ENCODE data around the gene SLC12A5. TPM values are rescaled to one million over a fixed set of nuclear protein-coding genes. Genes with fewer than 3 reads are reported as not detected.

Gene SLC12A5
- total RNA-seq, 1 donor from 2014 or later: 0.70 TPM

- intact Hi-C loops (cut with micrococcal nuclease): no loop called here
Observed at GRCh38 chr20:46051556-46052308, 22.7 kb downstream of the SLC12A5 start.

GRCh38 chr20:46053416-46053815 lies 24.4 kb downstream of the SLC12A5 start:
- intact Hi-C loops (cut with micrococcal nuclease): no loop called here

DNA sequence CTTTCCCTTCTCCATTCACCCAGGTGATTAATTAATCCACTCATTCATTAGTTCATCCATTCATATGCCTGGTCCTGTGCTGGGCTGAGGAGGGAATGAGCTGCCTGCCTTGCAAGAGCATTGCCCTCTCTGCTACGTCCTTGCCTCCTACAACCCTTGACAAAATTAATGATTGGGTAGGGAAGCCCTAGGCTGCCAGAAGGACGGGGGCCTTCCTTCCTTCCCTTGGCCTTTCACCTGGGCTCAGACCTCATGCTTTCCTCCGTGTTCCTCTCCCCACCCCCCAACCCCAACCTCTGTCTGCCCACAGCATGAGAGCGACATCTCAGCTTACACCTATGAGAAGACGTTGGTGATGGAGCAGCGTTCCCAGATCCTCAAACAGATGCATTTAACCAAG lies 25.6 kb downstream of the SLC12A5 start:
- intact Hi-C loops (cut with micrococcal nuclease): no loop called here

GRCh38 chr20:46055269-46055668 lies 26.3 kb downstream of the SLC12A5 start:
- intact Hi-C loops (cut with micrococcal nuclease): no loop called here

- intact Hi-C loops (cut with micrococcal nuclease): no loop called here
Observed at GRCh38 chr20:46056027-46056833, 27.2 kb downstream of the SLC12A5 start.

- intact Hi-C loops (cut with micrococcal nuclease): no loop called here
Observed at GRCh38 chr20:46056970-46057855, 28.2 kb downstream of the SLC12A5 start.

DNA sequence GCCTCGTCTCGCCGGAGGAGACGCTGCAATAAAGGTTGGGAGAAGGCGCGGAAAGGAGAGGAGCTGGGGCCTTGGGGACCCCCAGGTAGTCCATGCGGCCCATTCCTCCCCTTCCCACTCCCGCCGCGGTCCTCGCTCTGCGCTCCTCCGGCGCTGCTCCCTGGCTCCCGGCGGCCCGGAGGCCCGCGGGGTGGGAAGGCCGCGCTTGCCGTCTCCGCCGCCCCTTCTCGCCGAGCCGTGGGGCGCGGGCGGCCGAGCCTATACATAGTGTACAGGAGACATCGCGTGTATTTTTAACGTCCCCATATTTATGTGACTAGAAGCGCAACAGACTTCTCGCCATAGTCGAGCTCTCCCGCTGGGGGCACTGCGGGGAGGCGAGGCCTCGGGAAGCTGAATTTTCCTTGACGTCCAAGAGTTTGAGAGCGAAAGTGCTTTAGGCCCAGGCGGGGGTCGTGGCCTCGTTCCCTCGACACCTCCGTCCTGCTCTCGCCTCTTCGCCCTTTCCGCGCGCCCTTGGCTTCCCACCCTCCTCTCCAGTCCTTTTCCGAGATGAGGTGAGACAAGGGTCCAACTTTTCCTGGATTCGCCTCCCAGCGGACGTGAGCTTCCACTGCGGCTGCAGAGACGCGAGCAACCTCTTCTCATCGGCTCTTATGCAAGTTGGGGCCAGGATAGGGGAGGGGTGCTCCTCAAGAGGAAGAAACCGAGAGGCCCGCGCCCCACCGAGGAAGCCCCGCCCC lies 29.0 kb downstream of the SLC12A5 start:
- intact Hi-C loops (cut with micrococcal nuclease): no loop called here

DNA sequence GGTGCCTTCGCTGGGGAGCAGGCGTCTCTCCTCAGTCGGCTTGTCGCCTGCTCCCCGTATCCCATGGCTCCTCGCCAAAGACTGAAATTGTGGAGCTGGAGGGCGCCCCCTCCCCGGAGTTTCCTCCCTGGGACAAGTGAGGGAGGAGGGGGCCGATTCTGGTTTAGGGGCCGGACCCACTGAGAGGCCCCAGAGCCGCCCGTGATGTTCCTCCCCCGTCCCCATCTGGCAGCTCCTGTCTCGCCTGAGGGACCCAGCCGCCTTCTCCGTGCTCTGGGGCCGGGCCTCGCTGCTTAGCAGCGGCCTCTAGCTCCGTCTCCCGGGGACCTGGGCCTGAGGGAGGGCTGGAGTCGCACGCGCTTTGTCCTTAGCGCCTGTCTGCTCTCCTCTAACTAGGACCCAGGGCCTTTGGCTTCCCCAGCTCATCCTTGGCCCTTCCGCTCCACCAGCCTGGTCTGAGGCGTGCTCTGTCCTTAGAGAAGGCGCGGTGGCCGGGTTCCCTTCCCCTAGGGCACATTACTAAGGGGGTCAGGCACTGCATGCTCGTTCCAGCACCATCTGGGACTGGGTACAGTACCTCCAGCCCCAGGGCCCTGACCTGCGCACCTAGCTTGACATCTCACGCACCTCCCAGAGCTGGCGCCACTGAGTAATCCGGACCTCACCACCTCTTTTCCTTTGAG lies 29.7 kb downstream of the SLC12A5 start:
- intact Hi-C loops (cut with micrococcal nuclease): no loop called here

GRCh38 chr20:46060301-46060881 lies 31.4 kb downstream of the SLC12A5 start:
- intact Hi-C loops (cut with micrococcal nuclease): no loop called here

- intact Hi-C loops (cut with micrococcal nuclease): no loop called here
Observed at GRCh38 chr20:46060975-46061374, 32.0 kb downstream of the SLC12A5 start.

DNA sequence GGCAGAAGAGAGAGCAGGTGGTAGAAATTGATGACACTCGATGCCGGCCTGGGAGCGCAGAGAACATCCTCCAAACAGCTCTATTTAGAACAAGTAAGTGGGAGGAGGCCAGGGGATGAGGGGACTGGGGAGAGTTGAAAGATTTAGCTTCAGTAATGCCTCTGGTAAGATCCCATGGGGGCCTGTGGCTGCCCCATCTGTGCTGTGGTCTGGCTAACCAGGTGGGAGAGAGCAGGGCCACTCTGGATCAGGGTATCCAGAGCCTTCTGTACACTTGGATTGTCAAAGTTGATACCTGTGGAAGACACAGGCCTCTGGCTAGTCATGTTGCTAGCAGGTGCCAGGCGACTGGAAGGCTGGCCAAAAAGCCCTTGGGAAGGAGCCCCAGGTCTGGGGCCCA lies 33.1 kb downstream of the SLC12A5 start:
- intact Hi-C loops (cut with micrococcal nuclease): no loop called here

DNA sequence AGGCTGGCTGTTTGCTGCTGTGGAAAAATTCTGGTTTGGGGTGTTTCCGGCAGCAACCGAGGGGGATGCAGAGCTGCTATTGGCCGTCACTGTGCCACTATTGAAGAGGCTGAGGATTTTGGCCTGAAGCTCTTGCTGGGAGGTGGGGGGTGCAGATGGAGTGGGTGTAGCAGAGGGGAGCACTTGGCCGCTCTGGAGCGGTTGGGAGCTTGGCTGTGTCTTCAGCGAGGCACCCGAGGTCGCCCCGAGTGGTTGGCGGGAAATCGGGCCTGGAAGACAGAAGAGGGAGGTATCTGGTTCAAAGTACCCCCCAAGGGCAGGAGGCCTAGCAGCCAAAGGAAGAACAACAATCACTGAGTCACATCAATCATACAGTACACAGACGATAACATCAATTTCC lies 33.6 kb downstream of the SLC12A5 start:
- intact Hi-C loops (cut with micrococcal nuclease): no loop called here

DNA sequence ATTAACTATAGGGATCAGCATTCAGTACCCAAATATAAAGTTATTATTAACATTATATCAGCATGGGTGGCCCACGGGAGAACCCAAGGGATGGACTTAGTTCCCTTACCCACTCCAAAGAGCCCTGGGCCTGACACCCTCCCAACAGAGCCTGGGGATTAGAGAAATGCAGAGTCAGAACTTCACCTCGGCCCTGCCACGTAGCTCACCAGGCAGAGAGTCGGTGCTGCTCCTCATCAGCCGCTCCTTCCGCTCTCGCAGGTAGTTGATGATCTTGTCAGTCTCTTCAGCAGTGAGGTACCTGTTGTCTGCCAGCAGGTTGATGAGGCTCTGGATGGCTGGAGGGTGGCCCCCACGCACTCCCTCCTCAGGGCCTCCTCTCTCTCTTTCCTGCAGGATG lies 34.1 kb downstream of the SLC12A5 start:
- intact Hi-C loops (cut with micrococcal nuclease): no loop called here

GRCh38 chr20:46063652-46064054 lies 34.6 kb downstream of the SLC12A5 start:
- intact Hi-C loops (cut with micrococcal nuclease): no loop called here

DNA sequence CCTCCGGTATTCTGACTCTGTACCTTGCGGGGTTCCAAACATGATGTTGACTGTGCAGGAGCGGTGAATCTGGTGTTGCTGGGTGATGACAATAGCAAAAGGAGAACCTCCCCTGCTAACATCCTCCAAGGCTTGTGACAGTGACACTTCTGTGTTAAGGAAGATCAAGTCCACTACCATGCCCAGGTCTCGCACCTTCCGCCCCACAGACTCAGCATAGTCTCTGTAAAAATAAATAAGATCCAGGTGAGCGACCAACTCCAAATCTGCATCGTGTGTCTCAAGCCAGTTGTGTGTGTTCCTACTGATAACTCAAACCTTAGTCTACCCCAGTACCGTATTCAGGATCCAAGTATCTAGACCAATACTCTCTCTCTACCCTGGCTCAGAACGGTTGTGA lies 36.0 kb downstream of the SLC12A5 start:
- intact Hi-C loops (cut with micrococcal nuclease): no loop called here

DNA sequence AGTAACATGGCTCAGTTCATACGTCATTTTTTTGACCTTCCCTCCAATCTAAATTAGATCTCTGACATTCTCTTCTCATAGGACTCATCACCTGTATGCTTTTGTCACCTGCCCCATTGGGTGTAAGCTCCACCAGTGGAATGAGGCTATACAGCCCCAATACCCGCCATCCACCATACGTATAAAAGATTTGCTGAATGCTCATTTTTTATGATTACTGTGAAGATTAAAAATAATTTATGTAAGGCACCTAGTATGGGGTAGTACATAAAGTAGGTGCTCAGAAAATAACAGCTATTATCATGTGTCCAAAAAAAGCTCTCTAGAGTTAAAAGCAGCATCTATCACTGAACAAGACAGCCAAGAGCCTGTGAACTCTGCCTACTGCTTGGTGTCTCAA lies 36.7 kb downstream of the SLC12A5 start:
- intact Hi-C loops (cut with micrococcal nuclease): no loop called here

DNA sequence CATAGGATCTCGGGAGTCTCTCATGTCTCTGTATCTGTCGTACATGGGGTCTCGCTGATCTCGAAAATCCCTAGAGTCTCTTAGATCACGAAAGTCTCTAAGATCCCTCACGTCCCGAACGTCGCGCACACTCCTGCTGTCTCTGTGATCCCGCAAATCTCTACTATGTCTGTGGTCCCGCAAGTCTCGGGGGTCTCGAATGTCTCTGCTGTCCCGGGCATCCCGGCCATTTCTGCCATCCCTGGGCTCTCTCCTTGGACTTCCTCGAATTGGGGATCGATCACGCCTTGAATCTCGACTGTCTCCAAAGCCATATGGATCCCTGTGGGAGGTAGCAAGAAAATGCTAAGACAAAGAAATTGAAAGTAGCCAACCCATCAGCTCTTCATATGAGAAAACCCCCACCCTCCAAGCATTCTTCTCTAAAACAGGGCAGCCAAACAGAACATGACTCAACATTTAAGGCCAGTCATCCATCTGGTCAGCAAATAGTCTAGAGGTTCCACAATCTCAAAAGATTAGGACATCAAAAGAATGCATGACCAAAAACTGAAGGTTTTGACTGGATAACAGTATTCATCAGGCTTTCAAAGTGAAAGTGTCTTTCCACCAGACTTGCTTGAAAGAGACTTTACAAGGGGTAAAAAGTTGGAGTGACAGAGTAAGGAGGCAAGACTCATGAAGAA lies 41.3 kb downstream of the SLC12A5 start:
- intact Hi-C loops (cut with micrococcal nuclease): no loop called here

- intact Hi-C loops (cut with micrococcal nuclease): no loop called here
Observed at GRCh38 chr20:46071573-46071972, 42.6 kb downstream of the SLC12A5 start.

DNA sequence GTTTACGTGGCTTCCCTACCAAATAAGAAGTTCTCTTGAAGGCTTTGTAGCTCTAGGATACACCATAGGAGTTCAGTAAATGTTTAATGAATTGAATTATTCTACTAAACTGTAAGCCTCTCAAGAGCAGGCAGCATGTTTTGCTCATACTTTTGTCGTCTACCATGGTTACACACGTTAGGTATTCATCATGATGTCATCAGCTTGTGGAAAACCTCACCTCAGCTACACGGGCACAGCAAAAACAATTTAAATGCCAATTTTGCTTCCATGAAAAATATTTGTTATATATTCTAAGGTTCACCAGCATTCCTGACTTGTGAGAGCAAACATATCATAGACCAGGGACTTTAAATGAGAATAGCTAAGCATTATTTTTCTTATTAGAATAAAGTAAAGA lies 44.0 kb downstream of the SLC12A5 start:
- intact Hi-C loops (cut with micrococcal nuclease): no loop called here

- intact Hi-C loops (cut with micrococcal nuclease): no loop called here
Observed at GRCh38 chr20:46073443-46073842, 44.4 kb downstream of the SLC12A5 start.

Data from T-helper 2 cell treated with Interferon-gamma antibody and Interleukin-4, amounts not matched to agents 100 ng/mL and 5 ng/mL, for 36 hours (primary cell).